ENCODE measurements around the gene CD300E.

Gene CD300E

DNA sequence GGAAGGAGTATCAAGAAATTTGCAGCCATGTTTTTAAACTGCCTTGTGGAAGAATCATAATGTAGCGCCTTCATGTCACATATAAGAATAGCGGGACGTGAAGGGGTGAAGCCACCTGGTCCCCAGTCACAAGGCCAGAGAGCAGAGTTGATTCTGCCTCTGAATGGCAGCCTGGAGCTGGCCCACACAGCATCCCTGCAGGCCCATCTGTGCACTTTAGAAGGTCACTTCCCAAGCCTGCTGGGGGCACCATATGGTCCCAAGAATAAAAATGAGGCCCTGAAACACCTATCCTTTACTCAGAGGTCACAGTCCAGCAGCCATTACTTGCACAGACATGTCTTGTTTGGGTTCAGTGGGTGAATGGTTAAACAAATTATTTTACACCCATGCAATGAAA, 15.0 kb downstream of the CD300E start:
- DNase-seq (ENCODE audit: extremely low read depth, low read depth) = no peak
- TF ChIP-seq, protein P1, sequence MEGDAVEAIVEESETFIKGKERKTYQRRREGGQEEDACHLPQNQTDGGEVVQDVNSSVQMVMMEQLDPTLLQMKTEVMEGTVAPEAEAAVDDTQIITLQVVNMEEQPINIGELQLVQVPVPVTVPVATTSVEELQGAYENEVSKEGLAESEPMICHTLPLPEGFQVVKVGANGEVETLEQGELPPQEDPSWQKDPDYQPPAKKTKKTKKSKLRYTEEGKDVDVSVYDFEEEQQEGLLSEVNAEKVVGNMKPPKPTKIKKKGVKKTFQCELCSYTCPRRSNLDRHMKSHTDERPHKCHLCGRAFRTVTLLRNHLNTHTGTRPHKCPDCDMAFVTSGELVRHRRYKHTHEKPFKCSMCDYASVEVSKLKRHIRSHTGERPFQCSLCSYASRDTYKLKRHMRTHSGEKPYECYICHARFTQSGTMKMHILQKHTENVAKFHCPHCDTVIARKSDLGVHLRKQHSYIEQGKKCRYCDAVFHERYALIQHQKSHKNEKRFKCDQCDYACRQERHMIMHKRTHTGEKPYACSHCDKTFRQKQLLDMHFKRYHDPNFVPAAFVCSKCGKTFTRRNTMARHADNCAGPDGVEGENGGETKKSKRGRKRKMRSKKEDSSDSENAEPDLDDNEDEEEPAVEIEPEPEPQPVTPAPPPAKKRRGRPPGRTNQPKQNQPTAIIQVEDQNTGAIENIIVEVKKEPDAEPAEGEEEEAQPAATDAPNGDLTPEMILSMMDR (IDR thresholded peaks at IDR 0.05; ENCODE audit: low read depth, low read length, missing control alignments) = no peak
- H3K4me3 ChIP-seq (replicated peaks; ENCODE audit: low read depth, low read length) = no peak overlapping the region

- TF ChIP-seq, protein P1 (IDR thresholded peaks at IDR 0.05; ENCODE audit: low read depth, low read length, missing control alignments) = no peak
- no peak for DNase-seq (ENCODE audit: extremely low read depth, low read depth)
- no peak overlapping the region for H3K4me3 ChIP-seq (replicated peaks; ENCODE audit: low read depth, low read length)
These were observed 16.3 kb downstream of the CD300E start for GRCh38 chr17:74607221-74607620.

GRCh38 chr17:74606050-74606449, 17.5 kb downstream of the CD300E start:
- TF ChIP-seq, protein P1 (IDR thresholded peaks at IDR 0.05; ENCODE audit: low read depth, low read length, missing control alignments) = no peak
- no peak for DNase-seq (ENCODE audit: extremely low read depth, low read depth)
- H3K4me3 ChIP-seq (replicated peaks; ENCODE audit: low read depth, low read length) = no peak overlapping the region

DNA sequence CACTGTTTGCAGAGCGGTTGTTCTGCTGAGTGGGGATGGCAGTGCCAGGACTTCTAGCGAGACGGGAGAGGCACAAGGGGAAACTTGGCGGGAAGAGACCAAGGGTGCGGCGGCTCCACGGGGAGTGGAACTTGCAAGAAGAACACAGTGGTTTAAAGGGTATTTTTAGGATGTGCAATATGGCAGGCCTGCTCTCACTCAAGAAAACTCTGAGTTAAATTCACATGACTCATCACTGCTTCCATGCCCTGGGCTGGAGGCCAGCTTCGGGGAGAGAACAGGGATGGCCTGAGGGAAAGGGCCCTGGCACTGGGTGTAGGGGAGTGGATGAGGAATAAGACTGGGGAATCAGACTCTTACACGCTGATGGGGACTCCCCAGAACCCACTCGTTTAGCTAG, 18.2 kb downstream of the CD300E start:
- H3K4me3 ChIP-seq (replicated peaks; ENCODE audit: low read depth, low read length) = no peak overlapping the region
- no peak for DNase-seq (ENCODE audit: extremely low read depth, low read depth)
- TF ChIP-seq, protein P1 (IDR thresholded peaks at IDR 0.05; ENCODE audit: low read depth, low read length, missing control alignments) = no peak

DNA sequence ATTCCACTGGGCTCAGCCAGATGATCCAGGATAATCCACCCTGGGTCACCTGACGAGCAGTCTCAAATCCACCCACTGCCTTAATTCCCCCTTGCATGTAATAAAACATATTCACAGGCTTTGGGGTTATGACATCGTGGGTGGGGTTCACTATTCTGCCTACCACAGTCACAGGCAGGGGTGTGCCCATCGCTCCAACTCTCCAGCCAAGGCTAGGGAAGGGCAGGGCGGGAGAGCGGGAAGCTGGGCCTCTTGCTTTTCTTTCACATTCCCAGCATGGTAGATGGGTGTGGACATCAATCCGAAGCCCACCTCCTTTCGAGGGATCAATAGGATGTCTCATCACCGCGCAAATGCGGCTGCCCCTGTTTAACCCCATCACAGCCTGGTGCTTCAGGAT, 18.8 kb downstream of the CD300E start:
- no peak overlapping the region for H3K4me3 ChIP-seq (replicated peaks; ENCODE audit: low read depth, low read length)
- DNase-seq (ENCODE audit: extremely low read depth, low read depth) = no peak
- TF ChIP-seq, protein P1 (IDR thresholded peaks at IDR 0.05; ENCODE audit: low read depth, low read length, missing control alignments) = no peak

GRCh38 chr17:74604200-74604599, 19.3 kb downstream of the CD300E start:
- DNase-seq (ENCODE audit: extremely low read depth, low read depth) = no peak
- H3K4me3 ChIP-seq (replicated peaks; ENCODE audit: low read depth, low read length) = no peak overlapping the region
- TF ChIP-seq, protein P1 (IDR thresholded peaks at IDR 0.05; ENCODE audit: low read depth, low read length, missing control alignments) = no peak

- TF ChIP-seq, protein P1 (IDR thresholded peaks at IDR 0.05; ENCODE audit: low read depth, low read length, missing control alignments) = no peak
- DNase-seq (ENCODE audit: extremely low read depth, low read depth) = no peak
- no peak overlapping the region for H3K4me3 ChIP-seq (replicated peaks; ENCODE audit: low read depth, low read length)
These were observed 19.8 kb downstream of the CD300E start for GRCh38 chr17:74603746-74604145.

Data from HFF-Myc (cell line).